Kasumi-1 (cell line): ENCODE results near the gene FRMD8.
A peak's percentile ranks its signal among the peaks of the same experiment; 100 is the strongest.

Experiments
- DNase-seq, 2 experiments: peaks; one replicate each; lab custom pipeline; 2025; lab: John Stamatoyannopoulos, UW

FRMD8 gene

DNA sequence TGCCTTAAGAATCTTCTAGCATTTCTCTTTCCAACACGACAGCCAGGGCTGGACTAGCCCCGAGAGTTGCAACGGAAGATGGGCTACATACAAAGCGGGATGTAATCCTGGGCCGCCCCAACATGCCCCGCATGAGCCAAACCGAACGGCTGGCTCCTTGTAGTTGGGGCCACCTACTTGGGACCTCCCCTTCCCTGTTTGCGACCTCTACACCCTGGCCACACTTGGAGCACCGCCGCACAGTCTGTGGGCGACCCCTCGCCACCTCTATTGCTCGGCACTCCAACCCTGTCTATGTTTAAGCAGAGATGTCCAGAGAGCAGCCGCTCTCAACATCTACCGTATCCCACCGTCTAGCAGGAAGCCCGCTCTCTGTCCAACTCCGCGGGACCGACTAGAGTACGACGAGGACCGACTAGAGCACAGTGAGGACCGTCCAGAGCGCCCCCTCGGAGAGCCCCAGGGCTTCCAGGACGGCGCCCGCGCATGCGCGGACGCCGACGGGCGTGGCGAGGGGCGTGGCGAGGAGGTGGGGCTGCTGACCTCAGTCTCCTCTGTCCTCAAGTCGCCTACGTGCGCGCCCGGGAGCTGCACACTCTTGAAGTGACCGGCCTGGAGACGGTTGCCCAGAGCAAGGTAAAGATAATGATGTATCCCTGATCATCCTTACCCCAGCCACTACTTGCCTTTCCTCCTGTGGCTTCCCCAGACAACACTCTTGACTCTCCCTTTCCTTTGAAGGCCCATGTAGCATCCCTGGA lies 68.4 kb downstream of the FRMD8 start:
- DNase-seq, result peak; percentile 65 to 70

DNA sequence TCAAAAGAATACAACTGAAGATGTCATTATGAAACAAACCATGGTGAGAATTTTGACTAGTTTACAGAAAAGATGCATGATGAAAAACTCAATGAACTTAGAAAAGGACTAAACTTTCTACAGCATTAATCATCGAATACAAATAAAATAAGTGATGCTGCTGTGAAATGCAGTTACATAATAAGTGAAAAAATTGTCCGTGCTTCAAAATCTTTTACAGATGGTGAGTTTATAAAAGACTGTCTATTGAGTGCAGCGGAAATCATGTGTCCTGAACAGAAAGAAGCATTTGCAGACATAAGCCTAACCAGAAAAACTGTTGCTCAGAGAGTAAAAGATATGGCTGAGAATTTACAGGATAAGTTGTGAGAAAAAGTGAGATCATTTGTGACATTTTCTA lies 70.0 kb downstream of the FRMD8 start:
- no peak for DNase-seq

DNA sequence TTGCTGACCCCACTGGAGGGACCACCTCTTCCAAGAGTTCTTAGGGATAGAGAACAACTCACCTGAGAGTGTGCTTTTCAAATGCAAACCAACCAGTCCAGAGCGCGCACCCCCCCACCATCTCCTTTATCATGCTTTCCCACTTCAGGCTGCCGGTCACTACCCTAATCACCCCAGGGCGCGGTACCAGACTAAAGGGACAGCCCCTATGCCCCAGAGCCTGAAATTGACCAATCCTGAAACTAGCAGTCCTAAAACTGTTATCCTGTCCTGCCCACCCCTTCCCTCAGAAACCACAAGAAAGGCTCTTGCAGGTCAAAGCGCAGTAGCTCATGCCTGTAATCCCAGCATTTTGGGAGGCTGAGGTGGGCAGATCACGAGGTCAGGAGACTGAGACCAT lies 73.1 kb downstream of the FRMD8 start:
- no peak for DNase-seq
